WTC11 (cell line): ENCODE measurements around the gene SAMD4A. TPM values are rescaled to one million over a fixed set of nuclear protein-coding genes. Genes with fewer than 3 reads are reported as not detected.

Source experiments
- ATAC-seq: fragments of 200-7000 bp; cut with Tn5 transposase; 2 replicates; pipeline ENCODE4 v1.10.0; 2021; ENCODE audit warnings: mild to moderate bottlenecking, moderate library complexity
- CTCF ChIA-PET: fragments of 300-600 bp; sonication (Branson Sonifier 250); formaldehyde crosslinking; loops from one replicate; lab custom pipeline; 2021; ENCODE audit warnings: antibody characterized with exemption; lab: Charles Lee
- POLR2A ChIA-PET: fragments of 350-600 bp; sonication (Branson Sonifier 250); formaldehyde crosslinking; loops from one replicate; lab custom pipeline; 2021; ENCODE audit warnings: antibody characterized with exemption; lab: Charles Lee
- DNase-seq: peaks from one replicate; pipeline ENCODE4 v3.0.0; 2021; ENCODE audit warnings: low spot score
- H3K27ac Mint-ChIP-seq: 2 replicates; pipeline ENCODE4 v1.8.0; 2021; ENCODE audit warnings: mixed read lengths
- H3K27me3 Mint-ChIP-seq: 2 replicates; pipeline ENCODE4 v1.8.0; 2021; ENCODE audit warnings: low read depth, mild to moderate bottlenecking, moderate library complexity, mixed read lengths
- H3K36me3 Mint-ChIP-seq: 2 replicates; pipeline ENCODE4 v1.8.0; 2021; ENCODE audit warnings: mixed read lengths
- H3K4me1 Mint-ChIP-seq: 2 replicates; pipeline ENCODE4 v1.8.0; 2022; ENCODE audit warnings: mixed read lengths
- H3K4me3 Mint-ChIP-seq: 2 replicates; pipeline ENCODE4 v1.8.0; 2021; ENCODE audit warnings: mild to moderate bottlenecking, moderate library complexity, mixed read lengths
- H3K9me3 Mint-ChIP-seq: 2 replicates; pipeline ENCODE4 v1.8.0; 2021; ENCODE audit warnings: mixed read lengths
- ATF1 ChIP-seq: sonication (generic); formaldehyde crosslinking; IDR thresholded peaks from 2 replicates; pipeline ENCODE4 v1.8.1; 2023; ENCODE audit warnings: mild to moderate bottlenecking, moderate library complexity, missing genetic modification reagents
- ATF6 ChIP-seq: sonication (generic); formaldehyde crosslinking; IDR thresholded peaks from 2 replicates; pipeline ENCODE4 v1.8.1; 2023; ENCODE audit warnings: mild to moderate bottlenecking, missing genetic modification reagents
- CREB1 ChIP-seq: sonication (generic); formaldehyde crosslinking; IDR thresholded peaks from 2 replicates; pipeline ENCODE4 v1.8.0; 2023; ENCODE audit warnings: mild to moderate bottlenecking, missing genetic modification reagents
- E2F1 ChIP-seq: sonication (generic); formaldehyde crosslinking; IDR thresholded peaks from 2 replicates; pipeline ENCODE4 v1.8.0; 2022; ENCODE audit warnings: mild to moderate bottlenecking, missing genetic modification reagents
- E2F5 ChIP-seq: sonication (generic); formaldehyde crosslinking; IDR thresholded peaks from 2 replicates; pipeline ENCODE4 v1.8.1; 2022; ENCODE audit warnings: mild to moderate bottlenecking, moderate library complexity, missing genetic modification reagents
- FOXJ3 ChIP-seq: sonication (generic); formaldehyde crosslinking; IDR thresholded peaks from 2 replicates; pipeline ENCODE4 v1.9.0; 2021; ENCODE audit warnings: missing genetic modification reagents, mild to moderate bottlenecking, borderline replicate concordance
- GRHL2 ChIP-seq: fragments of 250-450 bp; sonication (Bioruptor Pico); IDR thresholded peaks from 2 replicates; pipeline ENCODE4 v1.8.0; 2022; ENCODE audit warnings: mild to moderate bottlenecking, moderate library complexity; ENCODE audit not compliant: insufficient replicate concordance, severe bottlenecking
- HMGA2 ChIP-seq: fragments of 250-450 bp; sonication (Bioruptor Pico); IDR thresholded peaks from 2 replicates; pipeline ENCODE4 v1.4.0; 2021; ENCODE audit warnings: mild to moderate bottlenecking, moderate library complexity
- IRF2 ChIP-seq: sonication (generic); formaldehyde crosslinking; IDR thresholded peaks from 2 replicates; pipeline ENCODE4 v1.8.0; 2022; ENCODE audit warnings: low read depth, missing genetic modification reagents, borderline replicate concordance
- NFE2L1 ChIP-seq: sonication (generic); formaldehyde crosslinking; IDR thresholded peaks from 2 replicates; pipeline ENCODE4 v1.8.1; 2023; ENCODE audit warnings: missing genetic modification reagents
- NR2C2 ChIP-seq: sonication (generic); formaldehyde crosslinking; IDR thresholded peaks from 2 replicates; pipeline ENCODE4 v1.8.0; 2022; ENCODE audit warnings: mild to moderate bottlenecking, missing genetic modification reagents
- PREB ChIP-seq: sonication (generic); formaldehyde crosslinking; IDR thresholded peaks from 2 replicates; pipeline ENCODE4 v1.8.1; 2022; ENCODE audit warnings: mild to moderate bottlenecking, missing genetic modification reagents, moderate library complexity, borderline replicate concordance
- USF1 ChIP-seq: sonication (generic); formaldehyde crosslinking; IDR thresholded peaks from 2 replicates; pipeline ENCODE4 v1.8.0; 2022; ENCODE audit warnings: mild to moderate bottlenecking, missing genetic modification reagents
- USF2 ChIP-seq: sonication (generic); formaldehyde crosslinking; IDR thresholded peaks from 2 replicates; pipeline ENCODE4 v1.8.1; 2023; ENCODE audit warnings: mild to moderate bottlenecking, missing genetic modification reagents, moderate library complexity
- ZNF425 ChIP-seq: fragments of 250-450 bp; sonication (Bioruptor Pico); conservative IDR thresholded peaks from 2 replicates; pipeline ENCODE4 v1.9.0; 2021; ENCODE audit warnings: mild to moderate bottlenecking
- ZNF532 ChIP-seq: fragments of 250-450 bp; sonication (Bioruptor Pico); IDR thresholded peaks from 2 replicates; pipeline ENCODE4 v1.9.0; 2021; ENCODE audit warnings: mild to moderate bottlenecking, borderline replicate concordance
- total RNA-seq: library from RNA; stranded (reverse); gene quantifications from 3 replicates; pipeline ENCODE4 v1.2.3, GENCODE V29; 2021

The SAMD4A gene
- total RNA-seq, 1 experiment from 2014 or later, result 6.0 TPM

GRCh38 chr14:54692284-54692772, 125.4 kb downstream of the SAMD4A start (continued):
- TF ChIP-seq ZNF425 (CRISPR knock-in tag), result no peak
- TF ChIP-seq, all 79 proteins: peak for 0

GRCh38 chr14:54693761-54694160, 126.8 kb downstream of the SAMD4A start:
- no peaks in the 10 kb centered on the region for H3K36me3 Mint-ChIP-seq
- no peak overlapping the region for H3K4me3 Mint-ChIP-seq
- ChIA-PET CTCF (interaction anchor here (1.7 kb wide), 1 partner anchor 80 kb away, joined by 9 read pairs; no protein-coding TSS in a partner anchor), POLR2A (no interaction called here)
- H3K27ac Mint-ChIP-seq, result no peak overlapping the region
- no peak for DNase-seq
- no peak for ATAC-seq
- H3K4me1 Mint-ChIP-seq, result peaks cover 9% of the 10 kb centered on the region
- no peaks in the 10 kb centered on the region; the same call in 1 of the 2 replicates for H3K9me3 Mint-ChIP-seq
- H3K27me3 Mint-ChIP-seq, result no peaks in the 10 kb centered on the region
- TF ChIP-seq FOXJ3 (no peak), CREB1 (CRISPR knock-in tag) (no peak), USF1 (no peak), PREB (no peak)

GRCh38 chr14:54695196-54695595, 128.3 kb downstream of the SAMD4A start:
- Mint-ChIP-seq H3K4me3 (no peak overlapping the region), H3K9me3 (no peaks in the 10 kb centered on the region; the same call in 1 of the 2 replicates), H3K36me3 (no peaks in the 10 kb centered on the region), H3K4me1 (peaks cover 15% of the 10 kb centered on the region), H3K27ac (no peak overlapping the region), H3K27me3 (no peaks in the 10 kb centered on the region)
- CTCF ChIA-PET, result interaction anchor here (0.6 to 1.3 kb wide), 2 partner anchors 78 to 202 kb away, joined by 4 to 6 read pairs; no protein-coding TSS in a partner anchor
- ATAC-seq (no peak), DNase-seq (no peak)
- POLR2A ChIA-PET, result no interaction called here
- no peak for TF ChIP-seq IRF2 (CRISPR knock-in tag)
- TF ChIP-seq E2F1, result no peak
- no peak for TF ChIP-seq ZNF425 (CRISPR knock-in tag)
- no peak for TF ChIP-seq ATF1
- no peak for TF ChIP-seq USF2 (CRISPR knock-in tag)
- TF ChIP-seq E2F5 (CRISPR knock-in tag), result no peak
- TF ChIP-seq ATF6 (CRISPR knock-in tag), result no peak
- no peak for TF ChIP-seq ZNF532 (CRISPR knock-in tag)
- no peak for TF ChIP-seq NFE2L1 (CRISPR knock-in tag)
- no peak for TF ChIP-seq NR2C2 (CRISPR knock-in tag)
- no peak for TF ChIP-seq HMGA2 (CRISPR knock-in tag)
- TF ChIP-seq GRHL2 (CRISPR knock-in tag), result no peak
